Stomach (tissue), 9 donors: ENCODE measurements around the gene IRF6. TPM values are rescaled to one million over a fixed set of nuclear protein-coding genes. Genes with fewer than 3 reads are reported as not detected.
"Not testable (repeated sequence)": the region's sequence is repeated elsewhere in the genome, so short reads cannot be mapped to it uniquely, and the experiment has no call there.

Source experiments
- DNase-seq, 2 donors: peaks; one replicate each; pipeline versions ENCODE4 v3.0.0 to v3.0.0-alpha.2; 2013 to 2019
- H3K27ac ChIP-seq, 5 donors: fragments of 200-600 bp in 4 of 5; sonication (generic) in 4 of 5; one replicate each; pipeline ENCODE4 v1.5.1; 2013 to 2019; ENCODE audit warnings: mild to moderate bottlenecking in 1 of 5, moderate library complexity in 1 of 5
- H3K27me3 ChIP-seq, 3 donors: fragments of 200-600 bp; sonication (generic); one replicate each; pipeline ENCODE4 v1.5.1; 2017 to 2019; ENCODE audit warnings: mixed run types in 1 of 3
- H3K36me3 ChIP-seq, 4 donors: fragments of 200-600 bp; sonication (generic); 1 replicate in 3 of 4; 2 replicates in 1 of 4; pipeline ENCODE4 v1.5.1; 2016 to 2019
- H3K4me1 ChIP-seq, 4 donors: fragments of 200-600 bp; sonication (generic); one replicate each; pipeline ENCODE4 v1.5.1; 2016 to 2019
- H3K4me3 ChIP-seq, 4 donors: fragments of 200-600 bp; sonication (generic) in 3 of 4; one replicate each; pipeline ENCODE4 v1.5.1; 2016 to 2019; ENCODE audit warnings: mild to moderate bottlenecking in 1 of 4
- H3K9me3 ChIP-seq, 4 donors: fragments of 200-600 bp; sonication (generic); one replicate each; pipeline ENCODE4 v1.5.1; 2016 to 2019
- CTCF ChIP-seq, 7 experiments: fragments of 450-650 bp in 4 of 7; fragments of 200-600 bp in 3 of 7; sonication (generic) in 3 of 7; IDR thresholded peaks; one replicate each; pipeline ENCODE4 v1.5.1; 2016 to 2019; ENCODE audit warnings: antibody characterized with exemption in 7 of 7, control low read depth in 2 of 7, mild to moderate bottlenecking in 1 of 7
- EP300 ChIP-seq: sonication (generic); formaldehyde crosslinking; IDR thresholded peaks from one replicate; pipeline ENCODE4 v1.6.1; 2017; ENCODE audit warnings: antibody characterized with exemption
- POLR2A ChIP-seq, 4 donors: fragments of 450-650 bp; IDR thresholded peaks; one replicate each; pipeline ENCODE4 v1.6.1; 2016; ENCODE audit warnings: antibody characterized with exemption in 4 of 4, control low read depth in 2 of 4, mild to moderate bottlenecking in 1 of 4, moderate library complexity in 1 of 4
- POLR2AphosphoS5 ChIP-seq, 3 donors: sonication (generic); formaldehyde crosslinking; IDR thresholded peaks; one replicate each; pipeline ENCODE4 v1.6.1; 2016; ENCODE audit warnings: antibody characterized with exemption in 3 of 3
- WGBS, 5 donors: extraction: QIAGEN DNeasy Blood & Tissue Kit in 3 of 5; methylation state at CpG; one replicate each; pipeline versions ENCODE4 v1.1.5 to v1.1.7; 2013 to 2018; 5-methylcytosine and 5-hydroxymethylcytosine counted together
- intact Hi-C: fragments of 100-400 bp; cut with DNase I; formaldehyde crosslinking; loops from one replicate; pipeline ENCODE4 v1.15.1; 2023; ENCODE audit warnings: low total_unique reads
- polyA plus RNA-seq, 3 donors: library from polyadenylated mRNA; stranded (reverse); fragments of 200-250 nt; gene quantifications; one replicate each; pipeline ENCODE4 v1.2.3, GENCODE V29; 2013
- total RNA-seq, 5 donors: library from RNA; depleted of rRNA; stranded (reverse); fragments of >200 nt; gene quantifications; one replicate each; pipeline versions ENCODE4 v1.1.0 to v1.2.3, GENCODE V29; 2014 to 2016
- donor health status: healthy with polysubstance abuse.
- donor health status: Bipolar disorder and iron deficiency.
- donor health status: healthy.

The IRF6 gene
- total and polyA plus RNA-seq, 8 donors = 11.6 to 64.8 (median 26.5) TPM

DNA sequence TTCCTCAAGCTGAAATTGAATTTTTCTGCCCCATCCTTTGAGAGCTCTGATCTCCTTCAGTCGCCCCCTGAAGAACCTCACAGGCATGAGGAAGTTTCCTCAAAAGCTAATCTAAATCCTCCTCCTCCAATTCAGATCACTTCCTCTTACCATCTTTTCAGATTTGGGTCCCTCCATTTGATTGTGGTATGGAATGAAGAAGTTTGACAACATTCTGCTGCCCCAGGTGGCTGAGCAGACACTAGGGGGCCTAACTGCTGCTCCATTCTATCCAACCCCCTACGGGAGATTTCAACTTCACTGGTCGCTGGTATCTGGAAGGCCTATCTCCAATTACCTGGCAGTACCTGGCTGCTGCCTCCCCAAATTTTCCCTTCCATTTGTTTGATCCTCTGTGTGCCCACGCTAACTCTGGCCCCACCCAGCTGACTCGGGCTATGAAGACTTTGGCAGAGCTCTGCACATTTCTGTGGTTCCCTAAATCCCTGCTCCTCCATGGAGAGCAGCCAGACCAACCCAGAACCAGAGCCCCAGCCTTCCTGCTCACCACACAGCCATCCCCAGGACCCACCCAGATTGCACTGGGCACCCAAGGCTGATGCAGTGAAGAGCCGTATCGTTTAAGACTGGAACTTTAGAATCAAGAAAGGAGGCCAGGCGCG, 7.8 kb downstream of the IRF6 start:
- peak overlapping the region in 3 of 5 donors; percentile 1 to 17 (median 7) for H3K27ac ChIP-seq
- no peak overlapping the region for H3K4me3 ChIP-seq
- intact Hi-C loops = no loop called here
- TF ChIP-seq POLR2AphosphoS5 (IDR thresholded peaks at IDR 0.05) (no peak), POLR2A (IDR thresholded peaks at IDR 0.05) (no peak), EP300 (no peak), CTCF (IDR thresholded peaks at IDR 0.05) (no peak)
- peaks cover 4 to 42% (median 26%) of the 10 kb centered on the region in 4 donors for H3K36me3 ChIP-seq
- H3K9me3 ChIP-seq = no peaks in the 10 kb centered on the region
- peaks cover 5 to 53% (median 30%) of the 10 kb centered on the region in 4 donors for H3K4me1 ChIP-seq
- 58 to 75% (median 64%) methylated on average over 9 of the region's 9 CpGs for WGBS, 5 donors
- no peaks in the 10 kb centered on the region for H3K27me3 ChIP-seq
- DNase-seq = no peak

DNA sequence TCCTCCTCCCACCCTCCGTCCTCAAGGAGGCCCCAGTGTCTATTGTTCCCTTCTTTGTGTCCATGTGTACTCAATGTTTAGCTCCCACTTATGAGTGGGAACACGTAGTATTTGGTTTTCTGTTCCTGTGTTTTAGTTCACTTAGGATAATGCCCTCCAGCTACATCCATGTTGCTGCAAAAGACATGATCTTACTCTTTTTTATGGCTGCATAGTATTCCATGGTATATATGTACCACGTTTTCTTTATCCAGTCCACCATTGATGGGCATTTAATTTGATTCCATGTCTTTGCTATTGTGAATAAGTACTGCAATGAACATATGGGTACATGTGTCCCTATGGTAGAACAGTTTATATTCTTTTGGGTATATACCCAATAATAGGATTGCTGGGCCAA, 12.2 kb downstream of the IRF6 start:
- peaks cover 6 to 40% (median 30%) of the 10 kb centered on the region in 4 donors for H3K4me1 ChIP-seq
- H3K9me3 ChIP-seq, H3K27ac ChIP-seq, H3K27me3 ChIP-seq, intact Hi-C loops, DNase-seq, H3K4me3 ChIP-seq: not testable (repeated sequence)
- 84 to 94% (median 93%) methylated on average over 3 of the region's 3 CpGs for WGBS, 5 donors
- H3K36me3 ChIP-seq = peaks cover 4 to 72% (median 40%) of the 10 kb centered on the region in 4 donors

- Histone ChIP-seq H3K4me1 (peaks cover 19 to 46% (median 37%) of the 10 kb centered on the region in 4 donors), H3K27me3 (no peaks in the 10 kb centered on the region), H3K9me3 (no peaks in the 10 kb centered on the region), H3K36me3 (peaks cover 4 to 75% (median 42%) of the 10 kb centered on the region in 4 donors), H3K4me3 (no peak overlapping the region), H3K27ac (peak overlapping the region; percentile 24 to 65 (median 61))
- intact Hi-C loops = no loop called here
- WGBS, 5 donors = 0 to 56% (median 45%) methylated on average over 1 of the region's 1 CpG
- peak; percentile 38 to 48 for DNase-seq
- TF ChIP-seq EP300 (no peak), POLR2AphosphoS5 (IDR thresholded peaks at IDR 0.05) (peak in 1 of 3 donors; percentile 39), CTCF (IDR thresholded peaks at IDR 0.05) (no peak)
Observed at GRCh38 chr1:209791920-209792319, 14.0 kb downstream of the IRF6 start.

- H3K9me3 ChIP-seq = no peaks in the 10 kb centered on the region
- no peak overlapping the region for H3K4me3 ChIP-seq
- H3K4me1 ChIP-seq = peaks cover 28 to 57% (median 47%) of the 10 kb centered on the region in 4 donors
- H3K27me3 ChIP-seq = no peaks in the 10 kb centered on the region
- intact Hi-C loops = no loop called here
- H3K27ac ChIP-seq = peak overlapping the region; percentile 1 to 64 (median 44)
- peaks cover 4 to 68% (median 40%) of the 10 kb centered on the region in 4 donors for H3K36me3 ChIP-seq
- TF ChIP-seq EP300 = no peak
- TF ChIP-seq POLR2A (IDR thresholded peaks at IDR 0.05) = no peak
- no peak for TF ChIP-seq CTCF (IDR thresholded peaks at IDR 0.05)
- TF ChIP-seq POLR2AphosphoS5 (IDR thresholded peaks at IDR 0.05) = no peak
- WGBS, 5 donors = 84 to 87% (median 85%) methylated on average over 7 to 10 of the region's 10 CpGs
- DNase-seq = peak in 1 of 2 donors; percentile 56
Observed at GRCh38 chr1:209790286-209791193, 15.4 kb downstream of the IRF6 start.
